Keratinocyte (primary cell): ENCODE measurements around the gene DNAJC18. TPM values are rescaled to one million over a fixed set of nuclear protein-coding genes. Genes with fewer than 3 reads are reported as not detected.
A peak's percentile ranks its signal among the peaks of the same experiment; 100 is the strongest.

Experiments
- DNase-seq: peaks from one replicate; pipeline ENCODE4 v3.0.0-alpha.2; 2011; ENCODE audit warnings: low read depth, missing footprints, low spot score
- FAIRE-seq: peaks from 2 replicates; lab custom pipeline; 2011; peaks lifted over from hg19 to GRCh38; lab: Jason Lieb, UNC
- H2AFZ ChIP-seq: 2 replicates; pipeline ENCODE4 v1.6.0; 2012; ENCODE audit warnings: low read length, control low read depth, inconsistent platforms; ENCODE audit not compliant: control insufficient read depth
- H3K27ac ChIP-seq: 2 replicates; pipeline ENCODE4 v1.5.1; 2011; ENCODE audit warnings: low read length; ENCODE audit not compliant: control insufficient read depth, insufficient read depth
- H3K27me3 ChIP-seq: 3 replicates; pipeline ENCODE4 v1.6.0; 2011; ENCODE audit warnings: low read length; ENCODE audit not compliant: control insufficient read depth, insufficient read depth; ENCODE audit errors: extremely low read depth
- H3K36me3 ChIP-seq, 2 experiments: 2 replicates in 1 of 2; 3 replicates in 1 of 2; pipeline ENCODE4 v1.5.1; 2011; ENCODE audit warnings: low read length in 2 of 2, mild to moderate bottlenecking in 1 of 2; ENCODE audit not compliant: control insufficient read depth in 2 of 2, insufficient read depth in 2 of 2; ENCODE audit errors: extremely low read depth in 1 of 2
- H3K4me1 ChIP-seq: 3 replicates; pipeline ENCODE4 v1.5.1; 2011; ENCODE audit warnings: low read length; ENCODE audit not compliant: control insufficient read depth, insufficient read depth; ENCODE audit errors: extremely low read depth
- H3K4me2 ChIP-seq: 3 replicates; pipeline ENCODE4 v1.6.0; 2011; ENCODE audit warnings: low read depth, low read length; ENCODE audit not compliant: control insufficient read depth, insufficient read depth; ENCODE audit errors: extremely low read depth
- H3K4me3 ChIP-seq, 3 experiments: fragments of 200-600 bp in 1 of 3; sonication (generic) in 1 of 3; 2 replicates in 2 of 3; 3 replicates in 1 of 3; pipeline ENCODE4 v1.5.1; 2011 to 2016; ENCODE audit warnings: low read length in 3 of 3, mild to moderate bottlenecking in 3 of 3, control low read depth in 2 of 3, inconsistent platforms in 1 of 3, low read depth in 1 of 3, mixed read lengths in 1 of 3, mixed run types in 1 of 3, moderate library complexity in 1 of 3; ENCODE audit not compliant: control insufficient read depth in 2 of 3, insufficient read depth in 2 of 3; ENCODE audit errors: extremely low read depth in 1 of 3
- H3K79me2 ChIP-seq: 2 replicates; pipeline ENCODE4 v1.6.0; 2012; ENCODE audit warnings: low read length; ENCODE audit not compliant: control insufficient read depth, insufficient read depth
- H3K9ac ChIP-seq: 3 replicates; pipeline ENCODE4 v1.6.0; 2011; ENCODE audit warnings: low read length; ENCODE audit not compliant: control insufficient read depth, insufficient read depth; ENCODE audit errors: extremely low read depth
- H3K9me1 ChIP-seq: 3 replicates; pipeline ENCODE4 v1.6.0; 2011; ENCODE audit warnings: low read length; ENCODE audit not compliant: control insufficient read depth, insufficient read depth; ENCODE audit errors: extremely low read depth
- H3K9me3 ChIP-seq: 2 replicates; pipeline ENCODE4 v1.5.1; 2012; ENCODE audit warnings: low read depth, low read length; ENCODE audit not compliant: control insufficient read depth
- H4K20me1 ChIP-seq: 3 replicates; pipeline ENCODE4 v1.6.0; 2011; ENCODE audit warnings: low read length; ENCODE audit not compliant: control insufficient read depth, insufficient read depth; ENCODE audit errors: extremely low read depth
- CTCF ChIP-seq, 3 experiments: IDR thresholded peaks in 1 of 3; conservative IDR thresholded peaks in 1 of 3; optimal IDR thresholded peaks in 1 of 3; 2 replicates in 2 of 3; 3 replicates in 1 of 3; pipeline versions ENCODE3 to v1.5.1; 2011; ENCODE audit warnings: low read length in 3 of 3, mild to moderate bottlenecking in 3 of 3, moderate library complexity in 2 of 3, control low read depth in 1 of 3, inconsistent platforms in 1 of 3; ENCODE audit not compliant: insufficient read depth in 2 of 3; ENCODE audit errors: extremely low read depth in 1 of 3
- EZH2 ChIP-seq: IDR thresholded peaks from one replicate; pipeline ENCODE4 v1.6.1; 2012; ENCODE audit warnings: inconsistent platforms, mild to moderate bottlenecking, low read length, moderate library complexity
- dilution Hi-C: fragments of 300-500 bp; cut with MboI; formaldehyde crosslinking; loops from one replicate; pipeline ENCODE4 v1.7.0; 2020; ENCODE audit warnings: low sequenced_read_pairs; ENCODE audit not compliant: extremely low pct_ligation_motif_present
- polyA plus RNA-seq, 5 experiments: library from polyadenylated mRNA; depleted of rRNA in 3 of 5; stranded (reverse) in 3 of 5; stranded (forward) in 1 of 5; unstranded in 1 of 5; fragments of >200 nt; gene quantifications; 1 replicate in 1 of 5; 2 replicates in 3 of 5; 3 replicates in 1 of 5; pipeline versions ENCODE4 v1.2.1 to v1.2.3, GENCODE V29; 2011 to 2012; ENCODE audit warnings: missing spikeins in 2 of 5, low read depth in 1 of 5, low replicate concordance in 1 of 5

DNAJC18 gene
- polyA plus RNA-seq, 1 donor (not counting 4 experiments of a cell fraction or from before 2014, with no cell fraction given), result 6.6 TPM

DNA sequence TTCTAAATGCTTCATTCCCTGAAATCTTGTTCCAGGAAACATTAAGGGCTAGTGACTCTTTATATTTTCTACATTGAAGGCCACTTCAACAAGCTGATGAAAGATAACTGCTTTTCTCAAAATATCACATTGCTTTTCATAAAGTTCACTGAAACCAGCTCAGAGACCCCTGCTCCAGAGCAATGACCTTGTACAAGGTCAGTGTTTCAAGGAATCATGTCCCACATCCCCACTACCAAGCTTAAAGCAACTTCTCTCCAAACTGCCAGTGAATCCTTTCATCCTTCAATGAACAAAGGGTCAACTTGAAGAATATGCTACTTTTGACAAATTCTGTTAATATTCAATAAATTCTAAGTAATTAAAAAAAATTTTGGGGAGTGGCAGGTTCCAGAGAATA lies 23.5 kb downstream of the DNAJC18 start:
- peak overlapping the region; percentile 38 for H2AFZ ChIP-seq
- peaks cover 0 to 2% of the 10 kb centered on the region in 2 experiments for H3K36me3 ChIP-seq
- no peak for TF ChIP-seq CTCF (optimal IDR thresholded peaks at IDR 0.05 in 1 of 3, IDR thresholded peaks at IDR 0.05 in 1 of 3, conservative IDR thresholded peaks at IDR 0.05 in 1 of 3; ENCODE audit: extremely low read depth in 1 of 3, insufficient read depth in 2 of 3, low read length in 3 of 3)
- TF ChIP-seq EZH2, result no peak
- H4K20me1 ChIP-seq, result no peaks in the 10 kb centered on the region
- no peak for FAIRE-seq
- no peaks in the 10 kb centered on the region for H3K9me3 ChIP-seq
- peak overlapping the region in 1 of 3 experiments; percentile 1 for H3K4me3 ChIP-seq
- dilution Hi-C loops, result no loop called here
- peak overlapping the region; percentile 23 for H3K4me2 ChIP-seq
- no peaks in the 10 kb centered on the region for H3K9me1 ChIP-seq
- H3K27me3 ChIP-seq, result no peaks in the 10 kb centered on the region
- peak overlapping the region; percentile 84 for H3K27ac ChIP-seq
- H3K4me1 ChIP-seq, result peaks cover 34% of the 10 kb centered on the region
- no peak overlapping the region for H3K9ac ChIP-seq
- DNase-seq, result no peak
- no peaks in the 10 kb centered on the region for H3K79me2 ChIP-seq

- Histone ChIP-seq H3K36me3 (peaks cover 0 to 2% of the 10 kb centered on the region in 2 experiments), H3K27me3 (no peaks in the 10 kb centered on the region), H3K4me1 (peaks cover 34% of the 10 kb centered on the region), H3K79me2 (no peaks in the 10 kb centered on the region), H3K27ac (peak overlapping the region; percentile 84), H3K9me1 (no peaks in the 10 kb centered on the region), H2AFZ (peak overlapping the region; percentile 38), H4K20me1 (no peaks in the 10 kb centered on the region), H3K9me3 (no peaks in the 10 kb centered on the region), H3K4me2 (peak overlapping the region; percentile 23), H3K4me3 (peak overlapping the region in 1 of 3 experiments; percentile 1), H3K9ac (no peak overlapping the region)
- no peak for DNase-seq
- TF ChIP-seq EZH2, result no peak
- peak in 1 of 3 experiments; percentile 7 for TF ChIP-seq CTCF (optimal IDR thresholded peaks at IDR 0.05 in 1 of 3, IDR thresholded peaks at IDR 0.05 in 1 of 3, conservative IDR thresholded peaks at IDR 0.05 in 1 of 3; ENCODE audit: extremely low read depth in 1 of 3, insufficient read depth in 2 of 3, low read length in 3 of 3)
- dilution Hi-C loops, result no loop called here
- peak; percentile 98 for FAIRE-seq
These were observed 24.0 kb downstream of the DNAJC18 start for GRCh38 chr5:139415221-139415861.
